ENCODE data around the gene HCFC1R1.
"Not testable (repeated sequence)": the region's sequence is repeated elsewhere in the genome, so short reads cannot be mapped to it uniquely, and the experiment has no call there.

The HCFC1R1 gene

DNA sequence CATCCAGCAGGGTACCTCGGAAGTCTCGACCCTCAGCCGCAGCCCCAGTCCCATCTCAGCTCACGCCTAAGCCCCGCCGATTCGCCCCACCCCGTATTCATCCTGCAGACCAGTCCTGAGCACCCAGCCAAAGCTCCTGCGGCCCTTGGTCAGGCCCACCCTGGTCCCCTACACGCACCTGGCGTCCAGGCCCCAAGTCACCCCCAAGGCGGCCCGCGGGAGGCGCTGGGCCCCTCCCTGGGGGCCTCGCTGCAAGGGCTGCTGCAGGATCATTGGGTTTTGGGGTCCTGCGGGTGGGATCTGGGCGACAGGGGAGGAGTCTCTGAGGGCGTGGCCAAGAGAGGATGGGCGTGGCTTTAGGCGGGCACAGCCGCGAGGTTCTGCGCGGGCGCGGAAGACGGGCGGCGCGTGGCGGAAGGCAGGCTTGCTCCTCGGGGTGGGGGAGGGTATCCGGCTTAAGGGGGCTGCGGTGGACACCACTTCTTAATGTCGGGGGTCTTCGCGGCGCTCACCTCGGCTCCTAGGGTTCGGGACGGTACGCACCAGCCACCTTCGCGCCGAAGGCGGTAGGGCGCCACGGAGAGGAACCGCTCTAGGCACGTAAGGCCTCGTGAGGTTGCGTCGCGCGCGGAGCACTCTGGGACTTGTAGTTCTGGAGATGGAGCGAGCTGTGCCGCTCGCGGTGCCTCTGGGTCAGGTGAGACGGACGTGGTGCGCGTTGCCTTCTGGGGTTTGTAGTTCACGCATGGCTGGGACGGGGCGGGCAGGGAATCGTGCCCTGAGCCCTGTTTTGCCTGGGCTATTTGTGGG, at the start of gene HCFC1R1, which contains the start of gene THOC6:
Gene HCFC1R1 (minus strand): TSS at position 274 of the 810 bp plus-strand sequence. CDS start 1 bp downstream, at position 273.
Gene THOC6 (plus strand): TSS at position 367 of the 810 bp plus-strand sequence. CDS start 292 bp downstream, at position 659.
- DNase-seq = peak; percentile 95 to 99

DNA sequence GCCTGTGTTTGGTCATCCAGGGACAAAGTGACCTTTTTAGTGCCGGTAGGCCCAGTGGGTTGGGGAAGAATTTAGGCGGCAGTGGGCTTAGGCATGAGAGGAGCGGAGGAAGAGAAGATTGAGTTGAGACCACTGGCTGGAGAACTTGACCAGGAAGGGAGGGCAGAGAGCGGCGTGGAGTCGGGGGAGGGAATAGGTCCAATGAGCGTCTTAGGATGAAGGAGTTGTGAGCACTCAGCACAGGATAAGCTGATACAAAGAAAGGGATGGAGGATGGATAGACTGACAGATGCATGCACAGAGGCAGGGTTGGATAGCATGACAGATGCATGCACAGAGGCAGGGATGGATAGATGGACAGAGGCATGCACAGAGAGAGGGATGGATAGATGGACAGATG, 49.7 kb upstream of the HCFC1R1 start:
- no peak for DNase-seq

DNA sequence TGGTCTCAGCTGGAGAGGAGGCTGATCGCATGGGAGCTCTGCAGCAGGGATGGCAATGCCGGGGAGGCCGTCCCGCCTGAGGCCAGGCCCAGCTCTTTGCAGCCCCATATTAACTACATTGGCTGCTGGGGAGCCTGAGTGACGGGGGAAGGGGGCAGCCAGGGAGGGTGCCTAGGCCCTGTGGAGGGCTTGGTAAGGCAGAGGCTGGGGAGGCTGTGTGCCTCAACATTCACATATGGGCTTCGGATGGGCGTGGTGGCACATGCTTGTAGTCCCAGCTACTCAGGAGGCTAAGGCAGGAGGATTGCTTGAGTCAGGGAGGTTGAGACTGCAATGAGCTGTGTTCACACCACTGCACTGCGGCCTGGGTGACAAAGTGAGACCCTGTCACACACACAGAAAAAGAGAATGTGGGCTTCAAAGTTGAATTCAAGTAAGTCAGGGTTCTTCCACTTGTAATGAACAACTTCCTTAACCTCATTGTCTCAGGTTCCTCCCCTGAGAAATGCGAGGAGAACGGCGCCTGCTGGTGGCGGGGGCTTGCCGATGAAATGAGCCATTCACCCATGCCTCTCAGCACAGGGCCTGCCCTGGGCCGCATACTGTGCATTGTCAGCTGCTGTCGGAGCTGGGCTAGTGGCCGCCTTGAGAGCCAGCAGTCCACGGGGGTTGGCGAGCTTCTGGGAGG, 49.0 kb upstream of the HCFC1R1 start:
- not testable (repeated sequence) for DNase-seq

DNA sequence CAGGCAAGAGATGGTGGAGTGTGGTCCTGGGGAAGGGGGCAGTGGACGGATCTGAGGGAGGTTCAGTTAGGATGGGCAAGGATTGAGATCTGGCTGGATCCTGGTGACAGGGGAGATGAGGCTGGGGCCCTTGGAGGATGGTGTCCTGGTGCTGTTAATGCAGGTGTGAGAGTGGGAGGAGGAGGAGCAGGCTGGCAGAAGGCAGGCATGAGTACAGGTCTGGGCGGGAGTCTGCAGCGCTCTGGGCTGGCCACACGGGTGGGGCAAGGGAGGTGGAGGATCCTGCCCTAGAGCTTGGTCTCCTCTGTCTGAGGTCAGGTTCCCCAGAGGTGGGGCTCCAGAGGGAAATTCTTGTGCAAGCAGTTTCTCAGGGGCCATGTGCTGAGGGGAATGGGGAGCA, 48.4 kb upstream of the HCFC1R1 start:
- DNase-seq = not testable (repeated sequence)

DNA sequence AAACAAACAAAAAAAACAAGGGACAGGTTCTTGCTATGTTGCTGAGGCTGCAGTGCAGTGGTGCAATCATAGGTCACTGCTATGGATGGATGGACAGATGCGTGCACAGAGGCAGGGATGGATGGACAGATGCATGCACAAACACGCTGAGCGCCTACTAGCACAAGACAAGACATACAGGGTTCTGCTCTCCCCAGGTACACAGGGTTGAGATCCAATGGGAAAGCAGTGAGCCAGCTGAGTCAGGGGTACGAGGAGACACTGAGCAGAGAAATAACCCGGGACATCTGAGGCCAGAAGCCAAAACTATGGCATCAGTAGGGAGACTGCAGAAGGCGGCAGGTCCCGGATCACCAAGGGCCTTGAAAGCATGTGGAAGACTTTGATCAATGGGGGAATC, 47.9 kb upstream of the HCFC1R1 start:
- DNase-seq = no peak

- no peak for DNase-seq
Measured at GRCh38 chr16:3070608-3071111, 46.9 kb upstream of the HCFC1R1 start.

DNA sequence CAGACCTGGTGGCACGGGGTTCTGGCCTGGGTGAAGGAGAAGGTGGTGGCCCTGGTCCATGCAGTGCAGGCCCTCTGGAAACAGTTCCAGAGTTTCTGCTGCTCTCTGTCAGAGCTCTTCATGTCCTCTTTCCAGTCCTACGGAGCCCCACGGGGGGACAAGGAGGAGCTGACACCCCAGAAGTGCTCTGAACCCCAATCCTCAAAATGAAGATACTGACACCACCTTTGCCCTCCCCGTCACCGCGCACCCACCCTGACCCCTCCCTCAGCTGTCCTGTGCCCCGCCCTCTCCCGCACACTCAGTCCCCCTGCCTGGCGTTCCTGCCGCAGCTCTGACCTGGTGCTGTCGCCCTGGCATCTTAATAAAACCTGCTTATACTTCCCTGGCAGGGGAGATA, 45.4 kb upstream of the HCFC1R1 start:
- DNase-seq = not testable (repeated sequence)

GRCh38 chr16:3068487-3068886, 44.7 kb upstream of the HCFC1R1 start:
- DNase-seq = no peak

DNA sequence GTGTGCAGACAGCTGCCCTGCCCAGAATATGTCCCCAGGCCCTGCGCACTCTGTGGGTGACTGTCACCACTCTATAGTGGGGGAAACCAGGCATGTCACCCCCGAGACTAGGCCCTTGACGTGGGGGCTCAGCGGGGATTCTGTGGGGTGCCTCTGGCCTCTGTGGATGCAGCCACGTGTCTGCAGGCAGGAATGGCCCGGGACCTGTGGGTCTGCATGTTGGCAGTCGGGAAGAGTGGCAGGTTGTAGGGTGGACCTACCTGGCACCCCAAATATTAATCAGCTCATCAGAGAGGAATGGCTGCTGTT, 42.7 kb upstream of the HCFC1R1 start:
- DNase-seq = no peak

DNA sequence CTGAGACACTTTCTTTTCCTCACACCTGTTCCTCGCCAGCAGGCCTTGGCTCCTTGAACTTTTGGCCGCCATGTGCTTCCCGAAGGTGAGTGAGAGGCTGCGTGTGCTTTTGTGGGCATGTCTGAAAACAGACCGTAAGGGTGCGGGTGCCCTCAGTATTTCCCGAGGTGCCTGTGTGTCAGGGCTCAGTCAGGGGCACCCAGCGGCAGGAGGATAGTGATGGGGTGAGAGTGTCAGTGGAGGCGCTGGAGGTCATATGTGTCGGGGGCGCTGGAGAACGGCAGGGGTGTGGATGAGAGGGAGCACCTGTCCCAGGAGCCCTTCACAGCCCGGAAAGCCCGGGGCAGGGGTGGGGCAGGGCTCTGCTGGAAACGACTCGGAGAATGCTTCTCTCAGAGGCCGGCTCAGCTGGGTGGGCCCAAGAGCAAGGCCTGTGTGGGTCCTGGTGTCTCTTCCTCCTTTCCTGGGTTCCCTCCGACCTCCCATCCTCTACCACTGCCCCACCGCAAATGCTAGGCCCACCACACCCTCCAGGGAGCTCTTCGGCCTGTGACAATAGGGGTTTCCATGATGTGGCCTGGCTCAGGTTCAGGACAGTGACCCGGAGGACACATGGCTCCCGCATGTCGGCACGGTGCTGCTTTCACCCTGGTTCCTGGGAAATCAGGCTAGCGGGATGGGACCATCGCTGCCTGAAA, 42.1 kb upstream of the HCFC1R1 start:
- no peak for DNase-seq

DNA sequence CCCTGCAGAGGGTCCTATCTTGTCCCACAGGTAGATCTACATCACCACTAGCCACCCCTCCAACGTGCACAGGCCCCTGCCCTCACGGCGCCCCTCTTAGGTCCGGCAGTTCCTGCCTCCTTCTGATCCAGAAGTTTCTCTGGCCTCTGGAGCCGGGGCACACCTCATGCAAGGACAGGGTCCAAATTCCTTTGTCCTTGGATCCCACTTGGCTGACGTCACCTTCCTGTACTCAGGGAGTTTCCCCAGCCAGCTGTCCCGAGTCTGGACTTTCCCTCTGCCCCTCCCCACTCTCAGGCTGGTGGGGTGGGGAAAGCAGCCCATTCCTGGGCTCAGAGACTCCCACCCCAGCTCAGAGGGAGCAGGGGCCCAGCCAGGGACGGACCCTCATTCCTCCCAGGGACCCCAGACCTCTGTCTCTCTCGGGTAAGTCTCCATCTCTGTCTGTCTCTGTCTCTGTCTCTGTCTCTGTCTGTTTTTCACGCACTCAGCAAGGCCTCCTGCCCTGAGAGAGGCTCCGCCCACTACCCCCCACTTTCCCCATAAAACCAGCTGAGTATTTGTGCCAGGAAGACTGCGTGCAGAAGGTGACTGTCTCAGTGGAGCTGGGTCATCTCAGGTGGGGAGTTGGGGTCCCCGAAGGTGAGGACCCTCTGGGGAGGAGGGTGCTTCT, 41.5 kb upstream of the HCFC1R1 start, which contains the start of gene IL32:
Gene IL32 (plus strand): TSS at position 572 of the 673 bp plus-strand sequence. CDS start 172 bp downstream, outside the sequence.
- no peak for DNase-seq

DNA sequence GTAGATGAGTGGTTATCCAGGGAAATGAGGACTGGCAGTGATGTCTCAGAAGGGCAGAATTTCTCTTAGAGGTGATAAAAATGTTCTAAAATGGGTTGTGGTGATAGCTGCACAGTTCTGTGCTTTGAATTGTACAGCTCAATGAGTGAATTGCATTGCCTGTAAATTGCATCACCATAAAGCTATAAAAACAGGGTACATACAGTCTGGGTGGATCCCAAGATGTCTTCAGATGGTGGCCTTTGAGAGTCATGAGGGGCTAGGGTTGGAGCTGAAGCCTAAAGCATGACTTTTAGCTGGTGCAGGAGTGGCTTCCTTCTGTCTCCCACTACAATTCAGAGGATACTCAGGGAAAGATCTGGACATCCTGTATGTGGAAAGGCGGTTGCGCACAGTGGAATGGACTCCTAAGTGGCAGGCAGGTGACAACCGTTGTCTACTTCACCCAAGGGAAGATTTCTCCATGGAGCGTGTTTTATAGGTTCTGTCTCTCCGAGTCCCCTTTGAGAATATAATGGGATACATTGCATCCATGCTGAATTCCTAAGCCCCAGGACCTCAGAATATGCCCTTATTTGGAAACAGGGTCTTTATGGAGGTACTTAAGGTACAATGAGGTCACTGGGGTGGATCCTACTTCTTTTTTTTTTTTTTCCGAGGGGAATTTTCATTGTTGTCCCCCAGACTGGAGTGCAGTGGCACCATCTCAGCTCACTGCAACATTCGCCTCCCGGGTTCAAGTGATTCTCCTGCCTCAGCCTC, 40.1 kb upstream of the HCFC1R1 start:
- no peak for DNase-seq

DNA sequence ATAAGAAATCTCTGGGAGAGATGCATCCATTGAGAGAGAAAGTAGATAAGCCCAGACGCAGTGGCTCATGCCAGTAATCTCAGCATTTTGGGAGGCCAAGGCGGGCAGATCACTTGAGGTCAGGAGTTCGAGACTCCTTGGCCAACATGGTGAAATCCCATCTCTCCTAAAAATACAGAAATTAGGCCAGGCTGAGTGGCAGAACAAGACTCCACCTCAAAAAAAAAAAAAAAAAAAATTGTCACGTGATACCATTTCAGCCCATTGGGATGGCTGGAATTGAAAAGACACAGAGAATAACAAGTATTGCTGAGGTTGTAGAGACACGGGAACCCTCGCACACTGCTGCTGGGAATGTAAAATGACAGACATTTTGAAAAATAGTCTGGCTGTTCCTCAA, 38.8 kb upstream of the HCFC1R1 start:
- DNase-seq = no peak

GRCh38 chr16:3060339-3061127, 36.8 kb upstream of the HCFC1R1 start:
- DNase-seq = no peak

DNA sequence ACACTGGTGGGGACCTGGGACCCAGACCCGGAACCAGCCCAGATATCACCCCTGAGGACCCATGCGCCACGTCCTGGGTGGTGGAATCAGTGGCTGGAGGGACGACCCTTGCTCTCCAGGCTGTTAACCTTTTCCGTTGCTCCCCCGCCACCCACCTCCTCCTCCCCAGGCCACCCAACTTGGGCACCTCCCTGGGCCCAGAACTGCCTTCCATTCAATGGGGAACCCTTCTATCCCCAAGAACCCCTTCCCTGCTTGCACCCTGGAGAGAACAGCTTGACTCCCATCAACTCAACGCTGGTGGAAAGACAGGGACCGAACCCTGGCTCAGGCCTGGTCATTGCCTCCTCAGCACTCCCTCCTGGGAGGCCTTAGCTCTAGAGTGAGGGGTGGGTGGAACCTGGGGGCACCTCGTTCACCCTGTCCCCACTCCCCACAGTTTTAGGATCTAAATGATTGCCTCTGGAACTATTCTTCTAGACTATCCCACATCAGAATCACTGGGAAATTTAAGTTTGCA, 36.0 kb upstream of the HCFC1R1 start:
- DNase-seq = no peak

DNA sequence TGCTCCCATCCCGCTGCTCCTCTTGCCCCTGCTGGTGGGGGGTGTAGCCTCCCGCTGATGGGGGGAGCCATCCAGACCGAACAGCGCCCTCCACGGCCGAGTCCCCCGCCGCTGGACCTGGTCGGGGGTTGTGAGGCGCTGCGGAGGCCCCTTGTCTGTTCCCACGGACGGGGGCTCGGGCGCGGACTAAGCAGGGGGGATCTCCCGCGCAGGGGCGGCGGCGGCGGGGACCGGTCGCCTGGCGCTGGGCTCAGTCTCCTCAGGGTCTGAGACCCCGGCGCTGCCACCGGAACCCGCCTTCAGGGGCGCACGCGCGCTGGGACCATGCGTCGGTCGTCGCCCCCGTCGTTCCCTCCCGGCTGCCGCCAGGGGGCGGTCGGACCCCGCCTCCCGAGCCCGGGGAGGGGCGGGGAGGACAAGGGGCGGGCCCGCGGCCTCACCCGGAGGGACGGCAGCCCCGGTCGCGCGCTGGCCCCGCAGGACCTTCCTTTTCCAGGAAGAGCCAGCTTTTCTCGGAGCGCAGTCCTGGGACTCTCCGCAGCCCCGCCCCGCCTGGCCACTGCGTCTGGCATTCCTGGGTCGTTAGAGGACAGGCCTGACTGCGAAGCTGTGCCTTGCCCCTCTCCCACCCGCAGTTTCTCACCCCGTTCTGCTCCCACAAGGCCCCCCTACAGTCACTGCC, 35.4 kb upstream of the HCFC1R1 start:
- peak; percentile 39 to 80 for DNase-seq

- DNase-seq = no peak
Measured at GRCh38 chr16:3058139-3059030, 34.6 kb upstream of the HCFC1R1 start.

DNA sequence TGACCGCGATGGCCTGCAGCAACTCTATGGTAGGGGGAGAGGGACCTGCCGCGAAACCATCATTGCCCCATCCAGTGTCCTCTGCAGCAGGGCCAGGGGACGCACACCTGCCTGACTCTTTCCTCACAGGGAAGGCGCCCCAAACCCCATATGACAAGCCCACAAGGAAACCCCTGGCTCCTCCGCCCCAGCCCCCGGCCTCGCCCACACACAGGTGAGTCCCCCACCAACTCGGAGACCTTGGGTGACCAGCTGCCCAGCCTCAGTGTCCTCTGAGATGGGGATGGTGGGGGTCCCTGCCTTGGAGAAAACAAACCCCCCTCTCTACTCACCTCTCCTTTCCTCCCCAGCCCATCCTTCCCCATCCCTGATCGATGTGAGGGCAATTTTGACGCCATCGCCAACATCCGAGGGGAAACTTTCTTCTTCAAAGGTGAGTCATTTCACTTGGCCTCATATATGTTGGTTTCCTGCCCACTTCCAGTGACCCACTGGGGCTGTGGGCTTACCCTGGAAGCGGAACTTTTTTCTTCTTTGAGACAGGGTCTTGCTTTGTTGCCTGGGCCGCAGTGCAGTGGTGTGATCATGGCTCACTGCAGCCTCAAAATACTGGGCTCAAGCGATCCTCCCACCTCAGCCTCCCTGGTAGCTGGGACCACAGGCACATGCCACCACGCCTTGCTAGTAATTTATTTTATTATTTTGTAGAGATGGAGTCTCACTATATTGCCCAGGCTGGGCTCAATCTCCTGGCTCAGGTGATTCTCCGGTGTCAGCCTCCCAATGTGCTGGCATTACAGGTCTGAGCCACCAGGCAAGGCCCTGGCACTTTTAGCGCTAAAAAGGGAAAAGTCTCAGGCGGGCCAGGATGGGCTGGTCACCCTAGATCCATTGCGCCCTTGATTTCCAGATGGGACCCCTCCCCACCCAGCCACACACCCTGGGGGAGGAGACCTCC, 33.7 kb upstream of the HCFC1R1 start:
- DNase-seq = no peak
